H1 (cell line): ENCODE measurements around the gene SOHLH2. TPM values are rescaled to one million over a fixed set of nuclear protein-coding genes. Genes with fewer than 3 reads are reported as not detected.

ENCODE experiments used
- CTCF ChIA-PET: fragments of 300-600 bp; sonication (Branson Sonifier 250); formaldehyde crosslinking; loops from one replicate; lab custom pipeline; 2021; ENCODE audit not compliant: partially characterized antibody; lab: Charles Lee
- POLR2A ChIA-PET: fragments of 300-600 bp; sonication (Branson Sonifier 250); formaldehyde crosslinking; loops from one replicate; lab custom pipeline; 2021; ENCODE audit warnings: inconsistent platforms; ENCODE audit not compliant: partially characterized antibody; lab: Charles Lee
- DNase-seq, 2 experiments: peaks; one replicate each; pipeline versions ENCODE4 v3.0.0 to v3.0.0-alpha.2; 2010 to 2022; ENCODE audit warnings: low spot score in 2 of 2, low read depth in 1 of 2, mixed read lengths in 1 of 2
- FAIRE-seq: peaks from 2 replicates; lab custom pipeline; 2011; peaks lifted over from hg19 to GRCh38; lab: Jason Lieb, UNC
- H2AFZ ChIP-seq: 2 replicates; pipeline ENCODE4 v1.8.1; 2012; ENCODE audit warnings: low read length, inconsistent platforms
- H2AK5ac ChIP-seq: 2 replicates; pipeline ENCODE4 v1.6.1; 2013; ENCODE audit warnings: low read depth, low read length
- H2BK120ac ChIP-seq: replicated peaks from 2 replicates; pipeline ENCODE3; 2013; ENCODE audit warnings: low read depth, low read length, inconsistent platforms
- H2BK12ac ChIP-seq: 2 replicates; pipeline ENCODE4 v1.6.1; 2013; ENCODE audit warnings: low read depth, low read length
- H2BK15ac ChIP-seq: 2 replicates; pipeline ENCODE4 v1.6.1; 2013; ENCODE audit warnings: low read length
- H2BK20ac ChIP-seq: 2 replicates; pipeline ENCODE4 v1.6.1; 2013; ENCODE audit warnings: low read length
- H2BK5ac ChIP-seq: 2 replicates; pipeline ENCODE4 v1.6.1; 2013; ENCODE audit warnings: low read depth, low read length
- H3K14ac ChIP-seq: 2 replicates; pipeline ENCODE4 v1.6.1; 2013; ENCODE audit warnings: inconsistent platforms; ENCODE audit not compliant: insufficient read length
- H3K18ac ChIP-seq: 2 replicates; pipeline ENCODE4 v1.6.1; 2013; ENCODE audit warnings: low read length; ENCODE audit errors: extremely low read depth
- H3K23ac ChIP-seq: 2 replicates; pipeline ENCODE4 v1.6.1; 2013; ENCODE audit warnings: inconsistent platforms; ENCODE audit not compliant: insufficient read length
- H3K23me2 ChIP-seq: 2 replicates; pipeline ENCODE4 v1.6.1; 2013; ENCODE audit warnings: low read depth, low read length
- H3K27ac ChIP-seq: 2 replicates; pipeline ENCODE4 v1.6.1; 2011; ENCODE audit warnings: low read depth, low read length, inconsistent platforms
- H3K27me3 ChIP-seq, 4 experiments: replicated peaks in 1 of 4; 1 replicate in 1 of 4; 2 replicates in 3 of 4; pipeline versions ENCODE4 v1.6.1 to v1.8.1; 2011 to 2013; ENCODE audit warnings: low read length in 3 of 4, mild to moderate bottlenecking in 3 of 4, inconsistent platforms in 2 of 4, mixed read lengths in 2 of 4, moderate library complexity in 1 of 4; ENCODE audit not compliant: control insufficient read depth in 3 of 4, insufficient read depth in 3 of 4; ENCODE audit errors: extremely low read depth in 1 of 4
- H3K36me3 ChIP-seq, 4 experiments: 2 replicates each; pipeline versions ENCODE4 v1.6.1 to v1.8.1; 2011 to 2013; ENCODE audit warnings: mild to moderate bottlenecking in 4 of 4, low read length in 3 of 4, moderate library complexity in 2 of 4, control low read depth in 1 of 4, inconsistent platforms in 1 of 4; ENCODE audit not compliant: insufficient read depth in 4 of 4, control insufficient read depth in 2 of 4
- H3K4ac ChIP-seq: replicated peaks from 2 replicates; pipeline ENCODE3; 2013; ENCODE audit warnings: low read length, low read depth, mixed read lengths, inconsistent platforms; ENCODE audit not compliant: insufficient read length
- H3K4me1 ChIP-seq, 4 experiments: replicated peaks in 1 of 4; 1 replicate in 1 of 4; 2 replicates in 3 of 4; pipeline versions ENCODE4 v1.6.1 to v1.8.1; 2011 to 2013; ENCODE audit warnings: low read length in 3 of 4, inconsistent platforms in 2 of 4, mixed read lengths in 1 of 4; ENCODE audit not compliant: insufficient read depth in 4 of 4, control insufficient read depth in 3 of 4
- H3K4me2 ChIP-seq, 2 experiments: 2 replicates each; pipeline versions ENCODE4 v1.6.1 to v1.8.1; 2011 to 2013; ENCODE audit warnings: low read depth in 2 of 2, low read length in 2 of 2, control low read depth in 1 of 2, inconsistent platforms in 1 of 2, mild to moderate bottlenecking in 1 of 2; ENCODE audit not compliant: insufficient read depth in 1 of 2
- H3K4me3 ChIP-seq, 4 experiments: fragments of 200-600, 300-600 bp in 1 of 4; sonication (generic), shearing (Covaris generic), sonication (Bioruptor Twin) in 1 of 4; 2 replicates each; pipeline versions ENCODE4 v1.5.1 to v1.8.1; 2011 to 2016; ENCODE audit warnings: low read length in 4 of 4, low read depth in 3 of 4, control low read depth in 2 of 4, inconsistent platforms in 2 of 4, mild to moderate bottlenecking in 2 of 4, mixed read lengths in 1 of 4, moderate library complexity in 1 of 4; ENCODE audit not compliant: insufficient read depth in 2 of 4; ENCODE audit errors: extremely low read depth in 1 of 4
- H3K56ac ChIP-seq: replicated peaks from 2 replicates; pipeline ENCODE3; 2013; ENCODE audit warnings: low read depth, mild to moderate bottlenecking, mixed read lengths, low read length, inconsistent platforms; ENCODE audit not compliant: insufficient read length
- H3K79me1 ChIP-seq: 2 replicates; pipeline ENCODE4 v1.6.1; 2013; ENCODE audit warnings: low read depth, low read length, control low read depth
- H3K79me2 ChIP-seq, 2 experiments: 2 replicates each; pipeline versions ENCODE4 v1.6.1 to v1.8.1; 2012 to 2013; ENCODE audit warnings: low read length in 2 of 2, mild to moderate bottlenecking in 2 of 2, inconsistent platforms in 1 of 2; ENCODE audit not compliant: insufficient read depth in 2 of 2, control insufficient read depth in 1 of 2
- H3K9ac ChIP-seq, 4 experiments: replicated peaks in 1 of 4; 1 replicate in 1 of 4; 2 replicates in 3 of 4; pipeline versions ENCODE4 v1.6.1 to v1.8.1; 2011 to 2013; ENCODE audit warnings: low read depth in 3 of 4, low read length in 3 of 4, control low read depth in 2 of 4, mild to moderate bottlenecking in 2 of 4, moderate library complexity in 2 of 4, inconsistent platforms in 1 of 4; ENCODE audit errors: extremely low read depth in 1 of 4
- H3K9me3 ChIP-seq, 2 experiments: 2 replicates each; pipeline versions ENCODE4 v1.6.1 to v1.8.1; 2012 to 2013; ENCODE audit warnings: mild to moderate bottlenecking in 2 of 2, moderate library complexity in 2 of 2, control low read depth in 1 of 2, inconsistent platforms in 1 of 2, low read depth in 1 of 2, low read length in 1 of 2, mixed read lengths in 1 of 2; ENCODE audit not compliant: insufficient read depth in 2 of 2
- H4K20me1 ChIP-seq, 2 experiments: replicated peaks in 1 of 2; 2 replicates each; pipeline versions ENCODE3 to v1.8.1; 2011 to 2013; ENCODE audit warnings: inconsistent platforms in 2 of 2, low read length in 2 of 2, mild to moderate bottlenecking in 1 of 2; ENCODE audit not compliant: insufficient read depth in 2 of 2, control insufficient read depth in 1 of 2
- H4K5ac ChIP-seq: 2 replicates; pipeline ENCODE4 v1.6.1; 2013; ENCODE audit warnings: low read length, low read depth, mixed read lengths, inconsistent platforms; ENCODE audit not compliant: insufficient read length
- H4K8ac ChIP-seq: 2 replicates; pipeline ENCODE4 v1.8.0; 2013; ENCODE audit warnings: mild to moderate bottlenecking, moderate library complexity, low read length, inconsistent platforms; ENCODE audit not compliant: insufficient read depth; ENCODE audit errors: extremely low read depth
- H4K91ac ChIP-seq: replicated peaks from 2 replicates; pipeline ENCODE3; 2013; ENCODE audit warnings: low read length, mixed read lengths, inconsistent platforms; ENCODE audit not compliant: insufficient read length
- MAFK ChIP-seq: IDR thresholded peaks from 2 replicates; pipeline ENCODE4 v1.6.1; 2012; ENCODE audit warnings: low read depth, mild to moderate bottlenecking, improper control_type of control experiment, low read length
- SRF ChIP-seq: IDR thresholded peaks from 2 replicates; pipeline ENCODE4 v1.6.1; 2011; ENCODE audit warnings: mild to moderate bottlenecking, low read depth, low read length, moderate library complexity
- polyA plus RNA-seq, 7 experiments: library from polyadenylated mRNA; depleted of rRNA in 3 of 7; stranded (reverse) in 5 of 7; unstranded in 2 of 7; fragments of >200 nt in 5 of 7; fragments of 200-250 nt in 2 of 7; gene quantifications; 1 replicate in 5 of 7; 2 replicates in 1 of 7; 4 replicates in 1 of 7; pipeline versions ENCODE4 v1.2.1 to v1.2.3, GENCODE V29; 2011 to 2013; ENCODE audit warnings: missing spikeins in 2 of 7, mixed read lengths in 2 of 7
- total RNA-seq: library from RNA; stranded (reverse); fragmentation: NEBNext Ultra II Directional; extraction: Animal tissue kit (Norgen Biotek cat#: 25700); gene quantifications from 2 replicates; pipeline ENCODE4 v1.2.1, GENCODE V29; 2021

Gene SOHLH2
- total and polyA plus RNA-seq, 2 of the 8 experiments (the other 6 are each of a cell fraction or from before 2014, with no cell fraction given): 6.8 to 10.3 TPM

- Histone ChIP-seq H4K91ac (no peak overlapping the region), H4K20me1 (no peaks in the 10 kb centered on the region), H2BK5ac (no peak overlapping the region), H3K9me3 (peaks cover 1 to 6% of the 10 kb centered on the region in 2 experiments; a peak in 2 of 4 replicates), H3K23ac (no peak overlapping the region), H2BK12ac (no peak overlapping the region), H2AFZ (no peak overlapping the region), H3K27ac (no peak overlapping the region), H3K4ac (no peak overlapping the region), H3K4me3 (no peak overlapping the region), H3K4me1 (no peaks in the 10 kb centered on the region), H3K56ac (no peak overlapping the region), H3K9ac (no peak overlapping the region), H3K79me1 (no peaks in the 10 kb centered on the region), H3K27me3 (no peaks in the 10 kb centered on the region), H3K36me3 (peaks cover 0 to 5% (median 0%) of the 10 kb centered on the region in 4 experiments; a peak in 2 of 8 replicates), H2BK15ac (no peak overlapping the region), H3K14ac (no peak overlapping the region), H2BK120ac (no peak overlapping the region), H3K4me2 (no peak overlapping the region), H3K79me2 (no peaks in the 10 kb centered on the region), H3K23me2 (no peaks in the 10 kb centered on the region), H4K8ac (no peak overlapping the region), H2AK5ac (no peak overlapping the region), H2BK20ac (no peak overlapping the region), H3K18ac (no peak overlapping the region), H4K5ac (no peak overlapping the region)
- DNase-seq (no peak), FAIRE-seq (no peak)
- ChIA-PET CTCF (interaction anchor here (0.6 kb wide), 1 partner anchor 1288 kb away, joined by 3 read pairs; no protein-coding TSS in a partner anchor), POLR2A (no interaction called here)
- TF ChIP-seq SRF: no peak
- peak; percentile 42; the same call in 1 of the 2 replicates for TF ChIP-seq MAFK
Observed at GRCh38 chr13:36219883-36220282, 5.5 kb upstream of the SOHLH2 start.
